Mesodermal cell (in vitro differentiated cells): Measurements from ENCODE around the gene GRID1.

ENCODE experiments used
- H3K27ac ChIP-seq: 2 replicates; pipeline ENCODE4 v1.7.0; 2013; ENCODE audit warnings: mild to moderate bottlenecking, low read depth, low read length, moderate library complexity; ENCODE audit not compliant: severe bottlenecking
- H3K36me3 ChIP-seq: 2 replicates; pipeline ENCODE4 v1.7.1; 2013; ENCODE audit warnings: mild to moderate bottlenecking, low read length, moderate library complexity; ENCODE audit not compliant: control insufficient read depth, insufficient read depth
- H3K4me1 ChIP-seq: one replicate; pipeline ENCODE4 v1.7.1; 2013; ENCODE audit warnings: mild to moderate bottlenecking, low read length; ENCODE audit not compliant: insufficient read depth, control insufficient read depth, poor library complexity, severe bottlenecking
- H3K4me3 ChIP-seq: 2 replicates; pipeline ENCODE4 v1.7.0; 2013; ENCODE audit warnings: low read length, control low read depth, mild to moderate bottlenecking; ENCODE audit not compliant: insufficient read depth, poor library complexity, severe bottlenecking; ENCODE audit errors: extremely low read depth
- H3K9me3 ChIP-seq: 2 replicates; pipeline ENCODE4 v1.7.1; 2013; ENCODE audit warnings: mild to moderate bottlenecking, low read length, moderate library complexity; ENCODE audit not compliant: control insufficient read depth
- WGBS, 2 experiments: methylation state at CpG; one replicate each; pipeline ENCODE4 v1.1.5; 2013; ENCODE audit warnings: missing lambda C conversion rate in 2 of 2; ENCODE audit not compliant: insufficient coverage in 2 of 2; 5-methylcytosine and 5-hydroxymethylcytosine counted together

The GRID1 gene

DNA sequence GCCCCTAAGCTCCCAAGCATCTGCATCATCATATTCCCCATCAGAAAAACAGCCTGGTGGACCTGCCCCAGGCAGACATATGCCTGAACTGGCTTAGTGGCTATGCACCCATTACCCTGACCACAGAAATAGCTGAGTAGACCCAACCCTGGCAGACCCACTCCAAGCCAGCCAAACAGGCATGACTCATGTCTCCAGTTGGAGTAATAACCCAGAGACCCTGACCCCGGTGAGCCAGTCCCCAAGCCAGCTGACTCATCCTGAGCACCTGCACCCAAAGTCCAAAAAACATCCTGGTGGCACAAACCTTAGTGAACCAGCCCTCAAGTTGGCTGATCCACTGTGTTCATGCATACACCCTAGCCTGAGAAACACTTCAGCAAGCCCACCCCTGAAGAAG, 555.9 kb downstream of the GRID1 start:
- 92% methylated on average over 1 of the region's 1 CpG; no CpG with 5 or more reads in 1 of the 2 experiments for WGBS, 2 experiments

DNA sequence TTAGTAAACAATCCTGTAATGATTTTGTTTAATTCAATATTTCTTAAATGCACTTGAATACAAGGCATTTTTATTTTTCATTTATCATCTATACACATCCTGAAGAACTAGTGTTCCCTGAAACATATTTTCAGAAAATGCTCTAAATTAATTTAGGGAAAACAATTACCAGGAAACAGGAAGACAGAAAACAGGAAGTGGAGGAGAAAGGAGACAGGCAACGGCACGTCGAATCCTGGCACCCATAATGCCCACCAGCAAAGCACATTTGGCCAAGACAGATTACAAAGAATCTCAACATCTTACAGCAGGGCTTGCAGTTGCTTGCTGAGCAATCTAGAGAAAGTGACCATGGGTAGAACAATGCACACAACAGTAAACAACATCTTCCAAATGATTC, 571.1 kb downstream of the GRID1 start:
- Histone ChIP-seq H3K4me1 (no peaks in the 10 kb centered on the region), H3K36me3 (no peaks in the 10 kb centered on the region), H3K4me3 (no peak overlapping the region), H3K27ac (no peak overlapping the region), H3K9me3 (no peaks in the 10 kb centered on the region)
- no CpG with 5 or more reads among the region's 3 CpGs for WGBS, 2 experiments

More for the DNA sequence above, 555.9 kb downstream of the GRID1 start:
- Histone ChIP-seq H3K9me3 (peaks cover 5% of the 10 kb centered on the region), H3K27ac (no peak overlapping the region), H3K36me3 (no peaks in the 10 kb centered on the region), H3K4me3 (no peak overlapping the region), H3K4me1 (no peaks in the 10 kb centered on the region)

DNA sequence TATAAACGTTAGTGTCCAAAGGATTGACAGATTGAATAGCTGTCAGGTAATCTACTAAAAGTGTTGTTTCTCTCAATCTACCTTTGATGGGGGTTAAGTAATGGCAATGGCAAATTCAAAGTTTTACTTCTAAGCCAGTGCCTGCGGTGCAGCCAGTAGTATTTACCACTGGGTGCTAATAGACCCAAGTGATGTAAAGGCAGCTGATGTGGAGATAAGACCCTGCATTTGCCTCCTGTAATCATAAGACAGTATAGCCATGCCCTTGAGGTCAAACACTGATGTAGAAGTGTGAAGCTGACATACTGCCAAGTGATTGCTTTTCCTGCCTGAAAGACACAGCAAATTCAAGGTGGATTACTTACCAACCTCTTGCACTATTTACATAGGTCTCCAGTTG, 572.0 kb downstream of the GRID1 start:
- 83 to 88% methylated on average over 2 of the region's 2 CpGs for WGBS, 2 experiments
- Histone ChIP-seq H3K4me1 (no peaks in the 10 kb centered on the region), H3K4me3 (no peak overlapping the region), H3K27ac (no peak overlapping the region), H3K36me3 (no peaks in the 10 kb centered on the region), H3K9me3 (no peaks in the 10 kb centered on the region)

DNA sequence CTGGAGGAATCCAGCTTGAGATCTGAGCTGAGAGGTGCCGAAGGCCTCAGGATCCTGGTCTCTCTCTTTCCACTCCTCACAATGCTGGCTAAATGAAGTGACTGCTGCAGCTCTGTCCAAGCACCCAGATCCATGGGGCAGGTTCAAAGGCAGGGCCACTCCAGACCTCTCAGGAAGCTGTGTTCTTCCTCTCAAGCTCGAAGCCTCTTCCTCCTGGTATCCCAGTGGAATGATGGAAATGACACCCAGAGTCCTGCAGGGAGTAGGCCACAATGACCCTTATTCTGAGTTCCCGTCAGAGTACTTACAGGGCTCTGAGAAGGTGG, 574.1 kb downstream of the GRID1 start:
- no peaks in the 10 kb centered on the region for H3K36me3 ChIP-seq
- no peak overlapping the region for H3K4me3 ChIP-seq
- 83 to 85% methylated on average over 1 to 3 of the region's 3 CpGs for WGBS, 2 experiments
- H3K27ac ChIP-seq: no peak overlapping the region
- H3K4me1 ChIP-seq: no peaks in the 10 kb centered on the region
- no peaks in the 10 kb centered on the region for H3K9me3 ChIP-seq

DNA sequence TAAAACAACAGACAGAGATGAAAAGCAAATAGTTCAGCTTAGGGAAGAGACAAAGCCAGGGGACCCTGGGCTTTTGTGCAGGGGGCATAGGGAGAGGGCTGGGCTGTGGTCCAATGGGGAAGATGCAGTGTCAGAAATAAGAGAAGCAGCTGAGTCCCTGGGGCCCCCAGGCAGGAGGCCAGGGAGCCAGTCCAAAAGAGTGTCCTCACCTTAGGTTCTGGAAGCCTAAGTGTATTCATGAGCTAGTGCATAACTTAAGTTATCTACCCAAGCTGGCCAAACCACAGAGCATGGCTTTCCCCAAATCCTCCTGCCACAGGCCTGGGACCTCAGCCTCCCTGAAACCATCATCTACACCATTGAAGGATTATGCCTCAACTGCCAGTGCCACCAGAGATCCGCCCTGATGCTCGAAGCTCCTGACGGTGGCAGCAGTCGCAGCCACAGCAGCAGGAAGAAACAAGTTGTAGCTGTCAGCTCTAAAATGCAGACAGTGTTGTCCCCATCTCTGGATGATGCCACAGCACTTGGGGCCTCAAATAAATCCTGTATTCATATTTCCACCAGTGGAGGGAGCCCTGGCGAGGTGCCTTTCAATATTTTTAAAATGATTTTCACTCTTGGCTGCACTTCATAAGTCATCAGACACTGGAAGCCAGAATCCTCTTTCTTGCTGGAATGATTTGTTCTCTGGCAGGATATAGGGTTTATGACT, 574.6 kb downstream of the GRID1 start:
- no peaks in the 10 kb centered on the region for H3K36me3 ChIP-seq
- 85% methylated on average over 4 of the region's 5 CpGs for WGBS, 2 experiments
- no peak overlapping the region for H3K27ac ChIP-seq
- no peak overlapping the region for H3K4me3 ChIP-seq
- no peaks in the 10 kb centered on the region for H3K9me3 ChIP-seq
- H3K4me1 ChIP-seq: no peaks in the 10 kb centered on the region

DNA sequence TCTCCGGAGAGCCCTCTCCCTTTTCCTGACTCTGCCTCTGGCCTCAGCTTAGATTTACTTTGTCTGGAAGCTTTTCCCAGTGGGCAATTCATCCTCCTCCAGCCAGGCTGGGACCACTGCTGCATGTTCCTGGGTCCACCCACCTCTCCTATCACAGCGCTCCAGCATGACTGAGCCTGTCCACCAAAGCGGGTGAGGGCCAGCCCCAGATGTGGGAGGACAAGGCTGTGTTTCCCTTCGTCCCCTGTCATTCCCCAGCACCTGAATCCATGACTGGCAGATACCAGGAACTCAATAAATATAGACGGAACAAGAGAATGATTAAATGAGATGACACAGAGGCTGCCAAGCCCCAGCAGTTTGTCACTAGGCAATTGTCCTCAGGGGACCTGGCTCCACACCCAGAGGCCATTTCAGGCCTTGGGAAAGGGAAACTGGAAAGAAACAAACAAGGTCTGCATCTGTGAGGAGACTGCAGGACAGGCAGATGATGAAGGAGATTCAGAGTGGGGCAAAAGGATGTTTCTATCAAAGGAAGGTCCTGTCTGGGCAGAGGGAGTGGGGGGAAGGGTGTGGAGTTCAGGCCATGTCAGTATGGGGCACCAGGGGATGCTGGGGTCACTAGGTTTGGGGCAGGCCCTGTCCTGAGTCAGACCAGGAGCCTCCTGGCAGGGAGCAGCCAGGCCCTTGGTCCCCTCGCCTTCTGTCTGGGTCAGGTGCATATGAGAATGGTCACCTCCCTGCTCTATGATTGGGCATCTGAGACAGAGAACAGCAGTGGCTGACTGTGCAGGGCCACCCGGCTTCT, 576.4 kb downstream of the GRID1 start:
- Histone ChIP-seq H3K9me3 (no peaks in the 10 kb centered on the region), H3K27ac (no peak overlapping the region), H3K4me1 (no peaks in the 10 kb centered on the region), H3K36me3 (no peaks in the 10 kb centered on the region), H3K4me3 (no peak overlapping the region)
- 93 to 96% methylated on average over 5 to 7 of the region's 7 CpGs for WGBS, 2 experiments

DNA sequence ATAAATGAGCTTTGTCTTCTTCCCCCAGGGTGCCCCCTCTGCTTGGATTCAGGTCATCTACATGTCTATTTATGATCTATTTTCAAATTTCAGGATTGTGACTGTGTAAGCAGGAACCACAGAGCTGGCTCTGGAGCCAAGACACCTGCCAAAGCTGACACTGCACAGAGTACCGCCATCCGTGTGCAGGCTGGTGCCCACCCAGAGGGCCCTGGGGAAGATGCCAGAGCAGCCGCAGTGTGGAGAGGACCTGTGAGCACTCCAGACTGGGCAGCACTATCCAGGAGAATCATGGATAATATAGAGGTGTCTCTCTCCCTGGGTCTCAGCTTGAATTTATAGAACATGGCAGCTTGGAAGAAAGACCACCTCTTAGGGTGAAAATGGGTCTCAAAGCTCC, 577.5 kb downstream of the GRID1 start:
- Histone ChIP-seq H3K36me3 (no peaks in the 10 kb centered on the region), H3K4me1 (no peaks in the 10 kb centered on the region), H3K4me3 (no peak overlapping the region), H3K9me3 (no peaks in the 10 kb centered on the region), H3K27ac (no peak overlapping the region)
- 90 to 91% methylated on average over 3 of the region's 3 CpGs for WGBS, 2 experiments

DNA sequence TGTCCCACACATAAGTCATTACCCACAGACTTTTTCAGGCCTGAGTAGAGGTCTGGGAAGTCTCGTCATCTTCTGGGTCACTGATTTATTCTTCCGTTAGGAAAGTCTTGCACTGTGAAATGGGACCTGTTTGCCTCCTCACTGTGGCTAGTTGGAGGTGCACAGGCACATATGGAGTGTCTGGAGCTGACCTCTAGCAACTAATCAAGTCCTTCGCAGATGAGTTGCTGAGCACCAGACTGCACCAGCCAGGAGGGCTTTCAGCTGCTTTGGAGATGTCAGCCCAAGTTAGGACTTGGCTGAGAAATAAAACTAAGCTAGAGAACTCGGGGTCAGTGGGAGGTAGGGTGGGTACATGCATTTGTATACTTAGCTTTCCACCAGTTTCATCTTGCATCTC, 578.0 kb downstream of the GRID1 start:
- H3K27ac ChIP-seq: no peak overlapping the region
- no peaks in the 10 kb centered on the region for H3K36me3 ChIP-seq
- 91 to 100% methylated on average over 2 to 3 of the region's 4 CpGs for whole genome bisulfite sequencing, 2 experiments
- no peaks in the 10 kb centered on the region for H3K9me3 ChIP-seq
- H3K4me1 ChIP-seq: no peaks in the 10 kb centered on the region
- no peak overlapping the region for H3K4me3 ChIP-seq

DNA sequence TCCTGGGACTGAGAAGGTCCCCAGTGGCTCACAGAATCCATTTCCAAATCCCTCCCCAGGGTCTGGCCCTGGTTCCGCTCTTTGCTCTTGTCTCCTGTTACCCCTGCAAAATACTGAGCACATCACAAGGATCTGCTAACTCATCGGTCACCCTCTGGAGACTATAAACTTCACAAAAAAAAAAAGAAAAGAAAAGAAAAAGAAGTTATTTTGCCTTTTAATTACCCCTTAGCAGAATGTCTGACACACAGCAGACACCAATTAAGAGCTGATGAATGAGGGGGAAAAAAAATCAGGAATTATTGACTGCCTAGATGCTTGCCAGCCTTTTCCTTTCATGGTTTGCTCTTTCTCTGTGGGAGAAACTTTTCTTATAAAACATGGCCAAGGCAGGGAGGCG, 578.7 kb downstream of the GRID1 start:
- Histone ChIP-seq H3K36me3 (no peaks in the 10 kb centered on the region), H3K27ac (no peak overlapping the region), H3K4me3 (no peak overlapping the region), H3K4me1 (no peaks in the 10 kb centered on the region), H3K9me3 (no peaks in the 10 kb centered on the region)
- 100% methylated on average over 1 of the region's 3 CpGs; no CpG with 5 or more reads in 1 of the 2 experiments for WGBS, 2 experiments

DNA sequence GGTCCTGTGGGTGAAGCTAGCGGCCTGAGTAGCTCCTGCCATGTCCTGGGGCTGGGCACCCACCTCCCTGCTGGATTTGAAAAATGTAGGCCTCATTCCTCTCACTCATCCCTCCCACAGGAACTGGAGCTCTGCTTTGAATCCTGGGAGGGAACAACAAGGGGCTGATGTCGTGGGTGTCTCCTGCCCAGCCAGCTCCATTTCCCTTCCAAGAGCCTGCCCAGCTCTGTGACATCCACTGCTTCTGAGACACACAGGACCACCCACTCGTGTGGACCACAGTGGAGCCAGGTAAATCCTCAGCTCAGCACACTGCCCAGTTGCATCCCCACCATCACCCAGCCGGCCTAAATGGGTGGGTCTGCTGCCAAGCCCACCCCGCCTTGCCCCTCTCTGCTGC, 579.2 kb downstream of the GRID1 start:
- WGBS, 2 experiments: 92 to 97% methylated on average over 5 of the region's 5 CpGs
- Histone ChIP-seq H3K27ac (no peak overlapping the region), H3K4me3 (no peak overlapping the region), H3K4me1 (no peaks in the 10 kb centered on the region), H3K9me3 (no peaks in the 10 kb centered on the region), H3K36me3 (no peaks in the 10 kb centered on the region)

DNA sequence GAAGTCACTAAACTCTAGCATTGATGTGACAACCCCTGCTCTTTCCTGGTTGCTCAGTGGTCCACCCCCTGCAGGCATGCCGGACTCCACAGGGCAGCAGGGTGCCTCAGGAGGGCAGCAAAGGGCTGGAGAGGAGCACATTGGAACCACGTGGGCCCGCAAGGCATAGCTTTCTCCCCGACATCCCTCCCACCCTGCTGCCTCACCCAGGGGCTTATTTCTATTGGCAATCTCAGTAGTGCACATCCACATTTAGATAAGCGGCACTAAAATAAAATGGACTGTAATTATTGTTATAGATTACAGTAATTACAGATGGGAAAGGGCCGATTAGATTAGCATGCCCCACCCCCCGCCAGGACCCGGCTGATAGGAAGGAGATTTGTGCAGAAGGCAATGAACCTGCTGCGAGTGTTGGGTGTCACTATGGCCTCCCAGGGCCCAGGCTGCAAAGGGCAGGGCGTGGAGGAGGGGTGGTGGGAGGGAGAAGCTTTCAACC, 580.1 kb downstream of the GRID1 start:
- Histone ChIP-seq H3K9me3 (no peaks in the 10 kb centered on the region), H3K36me3 (no peaks in the 10 kb centered on the region), H3K4me1 (no peaks in the 10 kb centered on the region), H3K27ac (no peak overlapping the region), H3K4me3 (no peak overlapping the region)
- WGBS, 2 experiments: 66 to 76% methylated on average over 7 to 8 of the region's 10 CpGs
